Measurements from ENCODE around the gene MAPKBP1.

MAPKBP1 gene

DNA sequence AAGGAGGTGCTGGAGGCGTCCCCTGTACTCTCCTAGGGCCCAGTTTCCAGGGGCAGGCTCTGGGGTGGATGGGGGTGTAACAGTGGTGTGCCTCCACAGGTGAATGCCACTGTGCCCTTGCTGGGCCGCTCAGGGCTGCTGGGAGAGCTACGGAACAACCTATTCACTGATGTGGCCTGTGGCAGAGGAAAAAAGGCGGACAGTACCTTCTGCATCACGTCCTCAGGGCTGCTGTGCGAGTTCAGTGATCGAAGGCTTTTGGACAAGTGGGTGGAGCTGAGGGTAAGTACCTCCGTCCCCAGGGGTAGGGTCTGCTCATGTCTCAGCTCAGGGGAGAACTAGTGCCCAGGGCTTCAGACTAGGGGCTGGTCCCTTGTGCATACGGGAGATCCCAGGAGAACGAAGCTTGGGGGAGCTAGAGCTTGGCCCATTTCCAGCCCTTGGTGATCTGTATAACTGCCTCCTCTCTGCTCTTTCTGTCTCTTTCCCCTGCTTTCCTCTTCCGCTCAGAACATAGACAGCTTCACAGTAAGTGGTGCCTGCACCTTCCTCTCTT lies 38.6 kb downstream of the MAPKBP1 start:
- Mint-ChIP-seq H3K9me3 (no peaks in the 10 kb centered on the region), H3K4me1 (peaks cover 8% of the 10 kb centered on the region), H3K4me3 (no peak overlapping the region), H3K36me3 (ENCODE audit: low read depth) (peaks cover 9% of the 10 kb centered on the region), H3K27ac (no peak overlapping the region), H3K27me3 (ENCODE audit: low read depth, poor library complexity) (peaks cover 3% of the 10 kb centered on the region)
- TF ChIP-seq CTCF (IDR thresholded peaks at IDR 0.05) = no peak
- no peak for DNase-seq

- H3K27ac Mint-ChIP-seq = no peak overlapping the region
- no peak overlapping the region for H3K4me3 Mint-ChIP-seq
- peaks cover 4% of the 10 kb centered on the region for H3K27me3 Mint-ChIP-seq (ENCODE audit: low read depth, poor library complexity)
- TF ChIP-seq CTCF (IDR thresholded peaks at IDR 0.05) = no peak
- no peak for DNase-seq
- no peaks in the 10 kb centered on the region for H3K9me3 Mint-ChIP-seq
- peaks cover 8% of the 10 kb centered on the region for H3K4me1 Mint-ChIP-seq
- H3K36me3 Mint-ChIP-seq (ENCODE audit: low read depth) = peaks cover 13% of the 10 kb centered on the region
These were observed 39.1 kb downstream of the MAPKBP1 start for GRCh38 chr15:41813426-41813825.

GRCh38 chr15:41814534-41814933 lies 40.2 kb downstream of the MAPKBP1 start:
- TF ChIP-seq CTCF (IDR thresholded peaks at IDR 0.05) = no peak
- peaks cover 21% of the 10 kb centered on the region for H3K36me3 Mint-ChIP-seq (ENCODE audit: low read depth)
- H3K27me3 Mint-ChIP-seq (ENCODE audit: low read depth, poor library complexity) = peaks cover 7% of the 10 kb centered on the region
- H3K4me1 Mint-ChIP-seq = peaks cover 8% of the 10 kb centered on the region
- H3K9me3 Mint-ChIP-seq = no peaks in the 10 kb centered on the region
- H3K27ac Mint-ChIP-seq = no peak overlapping the region
- no peak overlapping the region for H3K4me3 Mint-ChIP-seq
- DNase-seq = no peak

DNA sequence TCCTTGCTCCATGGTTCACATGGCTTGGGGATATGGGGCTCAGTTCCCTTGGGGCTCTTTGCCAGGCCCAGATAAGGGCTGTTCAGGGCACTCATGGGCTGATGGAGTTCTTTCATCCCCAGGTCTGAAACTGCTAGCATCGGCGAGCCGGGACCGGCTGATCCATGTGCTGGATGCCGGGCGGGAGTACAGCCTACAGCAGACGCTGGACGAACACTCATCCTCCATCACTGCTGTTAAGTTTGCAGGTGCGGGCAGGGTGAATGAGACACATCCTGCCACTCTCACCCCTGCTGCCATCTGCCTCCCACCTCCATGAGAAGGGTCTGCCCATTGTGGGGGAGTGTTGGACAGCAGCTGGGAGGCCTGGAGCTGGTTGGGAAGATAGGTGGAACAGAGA lies 42.5 kb downstream of the MAPKBP1 start:
- H3K4me1 Mint-ChIP-seq = peaks cover 1% of the 10 kb centered on the region
- no peak overlapping the region for H3K4me3 Mint-ChIP-seq
- no peak overlapping the region for H3K27ac Mint-ChIP-seq
- DNase-seq = no peak
- peaks cover 7% of the 10 kb centered on the region for H3K27me3 Mint-ChIP-seq (ENCODE audit: low read depth, poor library complexity)
- H3K9me3 Mint-ChIP-seq = no peaks in the 10 kb centered on the region
- H3K36me3 Mint-ChIP-seq (ENCODE audit: low read depth) = peaks cover 21% of the 10 kb centered on the region
- no peak for TF ChIP-seq CTCF (IDR thresholded peaks at IDR 0.05)

DNA sequence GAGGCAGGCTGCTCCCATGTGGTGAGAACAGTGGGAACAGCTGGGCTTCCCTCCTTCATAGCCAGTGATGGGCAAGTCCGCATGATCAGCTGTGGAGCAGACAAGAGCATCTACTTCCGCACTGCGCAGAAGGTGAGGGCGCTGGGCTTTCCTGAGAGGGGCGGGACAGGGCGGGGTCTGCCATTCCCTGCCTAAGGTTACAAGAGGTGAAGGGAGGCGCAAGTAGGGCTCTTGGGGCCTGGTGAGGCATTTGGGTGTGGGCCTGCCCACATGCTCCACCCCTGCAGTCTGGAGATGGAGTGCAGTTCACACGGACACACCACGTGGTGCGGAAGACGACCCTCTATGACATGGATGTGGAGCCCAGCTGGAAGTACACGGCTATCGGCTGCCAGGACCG lies 43.0 kb downstream of the MAPKBP1 start:
- Mint-ChIP-seq H3K9me3 (no peaks in the 10 kb centered on the region), H3K27me3 (ENCODE audit: low read depth, poor library complexity) (peaks cover 7% of the 10 kb centered on the region), H3K36me3 (ENCODE audit: low read depth) (peaks cover 21% of the 10 kb centered on the region), H3K27ac (no peak overlapping the region), H3K4me1 (no peaks in the 10 kb centered on the region), H3K4me3 (no peak overlapping the region)
- DNase-seq = no peak
- no peak for TF ChIP-seq CTCF (IDR thresholded peaks at IDR 0.05)

DNA sequence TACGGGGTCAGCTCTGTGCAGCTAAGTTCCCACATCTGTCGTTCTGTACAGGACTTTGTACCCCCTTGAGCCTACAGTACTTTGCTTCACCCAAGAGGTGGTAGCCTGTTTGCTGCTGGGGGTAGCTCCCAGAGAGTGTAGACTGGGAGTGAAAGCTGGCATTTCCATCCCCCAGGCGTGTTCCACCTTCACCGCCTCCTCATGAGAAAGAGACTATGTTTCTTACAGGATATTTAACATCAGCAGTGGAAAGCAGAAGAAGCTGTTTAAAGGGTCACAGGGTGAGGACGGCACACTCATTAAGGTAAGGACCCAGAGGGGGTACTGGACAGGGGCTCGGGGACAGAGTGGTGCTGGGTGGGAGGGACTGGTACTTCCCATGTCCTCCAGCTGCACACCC lies 43.5 kb downstream of the MAPKBP1 start:
- Mint-ChIP-seq H3K27me3 (ENCODE audit: low read depth, poor library complexity) (peaks cover 7% of the 10 kb centered on the region), H3K4me3 (no peak overlapping the region), H3K36me3 (ENCODE audit: low read depth) (peaks cover 21% of the 10 kb centered on the region), H3K27ac (no peak overlapping the region), H3K4me1 (no peaks in the 10 kb centered on the region), H3K9me3 (no peaks in the 10 kb centered on the region)
- DNase-seq = no peak
- no peak for TF ChIP-seq CTCF (IDR thresholded peaks at IDR 0.05)

Measured in nephron progenitor cell (in vitro differentiated cells).